CD4-positive, alpha-beta T cell (primary cell): ENCODE results near the gene CT45A10. TPM values are rescaled to one million over a fixed set of nuclear protein-coding genes. Genes with fewer than 3 reads are reported as not detected.
A peak's percentile ranks its signal among the peaks of the same experiment; 100 is the strongest.

Experiments
- ATAC-seq: fragments of 200-7000 bp; cut with Tn5 transposase; one replicate; pipeline ENCODE4 v1.10.0; 2022; ENCODE audit warnings: mild to moderate bottlenecking; ENCODE audit not compliant: poor library complexity
- CTCF ChIA-PET: fragments of 350-600 bp; sonication (Branson Sonifier 250); formaldehyde crosslinking; loops from one replicate; lab custom pipeline; 2021; ENCODE audit warnings: antibody characterized with exemption, inconsistent platforms; lab: Charles Lee
- POLR2A ChIA-PET: fragments of 350-600 bp; sonication (Branson Sonifier 250); formaldehyde crosslinking; loops from one replicate; lab custom pipeline; 2021; ENCODE audit warnings: antibody characterized with exemption, inconsistent platforms; lab: Charles Lee
- DNase-seq, 14 experiments: peaks; one replicate each; pipeline ENCODE4 v3.0.0-alpha.2; 2013 to 2020; ENCODE audit warnings: mixed read lengths in 2 of 14
- H3K27ac ChIP-seq, 2 donors: one replicate each; pipeline versions ENCODE4 v1.5.1 to v1.7.0; 2013; ENCODE audit warnings: low read length in 2 of 2, low read depth in 1 of 2, mild to moderate bottlenecking in 1 of 2
- H3K27me3 ChIP-seq, 2 experiments: 1 replicate in 1 of 2; 2 replicates in 1 of 2; pipeline versions ENCODE4 v1.6.1 to v1.7.0; 2013; ENCODE audit warnings: low read length in 2 of 2, control low read depth in 1 of 2, mild to moderate bottlenecking in 1 of 2, moderate library complexity in 1 of 2; ENCODE audit not compliant: insufficient read depth in 2 of 2, control insufficient read depth in 1 of 2
- H3K36me3 ChIP-seq: one replicate; pipeline ENCODE4 v1.6.1; 2013; ENCODE audit warnings: low read length, control low read depth; ENCODE audit not compliant: insufficient read depth
- H3K4me1 ChIP-seq: one replicate; pipeline ENCODE4 v1.6.1; 2013; ENCODE audit warnings: low read length, control low read depth; ENCODE audit not compliant: insufficient read depth
- H3K4me3 ChIP-seq: one replicate; pipeline ENCODE4 v1.5.1; 2013; ENCODE audit warnings: mild to moderate bottlenecking, low read length, moderate library complexity
- H3K9me3 ChIP-seq, 2 experiments: 1 replicate in 1 of 2; 2 replicates in 1 of 2; pipeline versions ENCODE4 v1.6.1 to v1.7.0; 2013; ENCODE audit warnings: low read length in 2 of 2, mild to moderate bottlenecking in 2 of 2, control low read depth in 1 of 2, moderate library complexity in 1 of 2; ENCODE audit not compliant: control insufficient read depth in 1 of 2, insufficient read depth in 1 of 2
- H3K27ac Mint-ChIP-seq: one replicate; pipeline ENCODE4 v1.8.0; 2020; ENCODE audit warnings: mixed read lengths
- H3K27me3 Mint-ChIP-seq: one replicate; pipeline ENCODE4 v1.8.0; 2021; ENCODE audit warnings: mixed read lengths
- H3K36me3 Mint-ChIP-seq: one replicate; pipeline ENCODE4 v1.8.0; 2021; ENCODE audit warnings: low read depth, mixed read lengths
- H3K4me1 Mint-ChIP-seq: one replicate; pipeline ENCODE4 v1.8.0; 2021; ENCODE audit warnings: low read depth, mixed read lengths
- H3K4me3 Mint-ChIP-seq: one replicate; pipeline ENCODE4 v1.8.0; 2020; ENCODE audit warnings: mild to moderate bottlenecking, mixed read lengths
- H3K9me3 Mint-ChIP-seq: one replicate; pipeline ENCODE4 v1.8.0; 2020; ENCODE audit warnings: mixed read lengths
- intact Hi-C, 2 experiments: fragments of 100-400 bp; cut with DNase I in 1 of 2; cut with micrococcal nuclease in 1 of 2; formaldehyde crosslinking; loops; one replicate each; pipeline versions ENCODE4 v1.15.1 to v1.9.0; 2023 to 2025; cut with DNase I, micrococcal nuclease
- polyA plus RNA-seq, 2 donors: library from polyadenylated mRNA; unstranded; fragments of 120-200 nt; gene quantifications; one replicate each; pipeline ENCODE4 v1.2.1, GENCODE V29; 2013
- total RNA-seq, 174 experiments: library from RNA in 2 of 174; stranded (reverse) in 2 of 174; gene quantifications; one replicate each; pipeline ENCODE4 v1.2.3 and lab custom pipeline; 2021 to 2026
- TF ChIP-seq, protein P1 (sequence below): fragments of 200-600 bp; IDR thresholded peaks from one replicate; pipeline ENCODE4 v1.8.0; 2022; ENCODE audit warnings: antibody characterized with exemption, mild to moderate bottlenecking

Gene CT45A10, protein sequence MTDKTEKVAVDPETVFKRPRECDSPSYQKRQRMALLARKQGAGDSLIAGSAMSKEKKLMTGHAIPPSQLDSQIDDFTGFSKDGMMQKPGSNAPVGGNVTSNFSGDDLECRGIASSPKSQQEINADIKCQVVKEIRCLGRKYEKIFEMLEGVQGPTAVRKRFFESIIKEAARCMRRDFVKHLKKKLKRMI
- total RNA-seq (not detected), total RNA-seq (lab: John Stamatoyannopoulos, UW) (0 to 0.12 (median 0) reads per million in 172 experiments)
- not detected for polyA plus RNA-seq (2013, experiment 1 of 2)
- not detected for polyA plus RNA-seq (2013, experiment 2 of 2)

DNA sequence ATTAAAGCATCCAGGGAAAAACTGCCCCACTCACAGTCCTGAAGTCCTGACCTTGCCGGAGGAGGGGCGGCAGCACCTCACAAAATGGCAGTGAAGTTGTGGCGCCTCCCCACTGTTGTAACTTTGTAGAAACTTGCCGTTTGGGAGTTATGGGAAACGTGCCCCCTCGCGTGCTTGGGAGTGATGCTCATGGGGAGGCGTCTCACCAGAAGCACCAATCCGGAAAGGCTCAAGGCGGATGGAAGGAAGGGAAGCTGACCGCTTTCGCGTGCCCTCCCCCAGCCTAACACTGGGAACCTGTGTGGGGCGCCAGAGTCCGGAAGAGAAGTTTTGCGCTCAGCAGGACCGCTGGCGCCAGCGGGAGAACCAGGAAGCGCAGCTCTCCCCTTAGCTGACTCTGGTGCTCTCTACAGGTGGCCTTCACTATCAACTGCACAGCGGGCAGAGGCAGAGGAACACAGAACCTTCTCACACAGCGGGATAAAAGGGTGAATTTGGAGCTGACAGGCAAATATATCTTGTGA, at the start of gene CT45A10, which contains the start of gene SAGE1:
CT45A10 (minus strand) TSS at position 151 of the 524 bp plus-strand sequence. CDS start 8,100 bp downstream, outside the sequence.
SAGE1 (plus strand) TSS at position 423 of the 524 bp plus-strand sequence. CDS start 2,527 bp downstream, outside the sequence.
- peaks cover 0 to 12% of the 10 kb centered on the region in 2 experiments for H3K9me3 ChIP-seq
- no peak for DNase-seq
- CTCF ChIA-PET, result no interaction called here
- TF ChIP-seq, protein P1, sequence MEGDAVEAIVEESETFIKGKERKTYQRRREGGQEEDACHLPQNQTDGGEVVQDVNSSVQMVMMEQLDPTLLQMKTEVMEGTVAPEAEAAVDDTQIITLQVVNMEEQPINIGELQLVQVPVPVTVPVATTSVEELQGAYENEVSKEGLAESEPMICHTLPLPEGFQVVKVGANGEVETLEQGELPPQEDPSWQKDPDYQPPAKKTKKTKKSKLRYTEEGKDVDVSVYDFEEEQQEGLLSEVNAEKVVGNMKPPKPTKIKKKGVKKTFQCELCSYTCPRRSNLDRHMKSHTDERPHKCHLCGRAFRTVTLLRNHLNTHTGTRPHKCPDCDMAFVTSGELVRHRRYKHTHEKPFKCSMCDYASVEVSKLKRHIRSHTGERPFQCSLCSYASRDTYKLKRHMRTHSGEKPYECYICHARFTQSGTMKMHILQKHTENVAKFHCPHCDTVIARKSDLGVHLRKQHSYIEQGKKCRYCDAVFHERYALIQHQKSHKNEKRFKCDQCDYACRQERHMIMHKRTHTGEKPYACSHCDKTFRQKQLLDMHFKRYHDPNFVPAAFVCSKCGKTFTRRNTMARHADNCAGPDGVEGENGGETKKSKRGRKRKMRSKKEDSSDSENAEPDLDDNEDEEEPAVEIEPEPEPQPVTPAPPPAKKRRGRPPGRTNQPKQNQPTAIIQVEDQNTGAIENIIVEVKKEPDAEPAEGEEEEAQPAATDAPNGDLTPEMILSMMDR, result no peak
- no peaks in the 10 kb centered on the region for H3K4me1 ChIP-seq
- no peak within 1 kb of the TSS for H3K4me3 ChIP-seq
- H3K27ac Mint-ChIP-seq, result no peak within 1 kb of the TSS
- POLR2A ChIA-PET, result no interaction called here
- H3K27ac ChIP-seq, result no peak within 1 kb of the TSS
- no peaks in the 10 kb centered on the region for H3K4me1 Mint-ChIP-seq
- no peak for ATAC-seq
- no peak within 1 kb of the TSS for H3K4me3 Mint-ChIP-seq
- no peaks in the 10 kb centered on the region for H3K27me3 Mint-ChIP-seq
- H3K36me3 Mint-ChIP-seq, result no peaks in the 10 kb centered on the region
- no peaks in the 10 kb centered on the region for H3K36me3 ChIP-seq
- no peaks in the 10 kb centered on the region for H3K9me3 Mint-ChIP-seq
- intact Hi-C loops, result no loop called here
- H3K27me3 ChIP-seq, result peaks cover 0 to 7% of the 10 kb centered on the region in 2 experiments

DNA sequence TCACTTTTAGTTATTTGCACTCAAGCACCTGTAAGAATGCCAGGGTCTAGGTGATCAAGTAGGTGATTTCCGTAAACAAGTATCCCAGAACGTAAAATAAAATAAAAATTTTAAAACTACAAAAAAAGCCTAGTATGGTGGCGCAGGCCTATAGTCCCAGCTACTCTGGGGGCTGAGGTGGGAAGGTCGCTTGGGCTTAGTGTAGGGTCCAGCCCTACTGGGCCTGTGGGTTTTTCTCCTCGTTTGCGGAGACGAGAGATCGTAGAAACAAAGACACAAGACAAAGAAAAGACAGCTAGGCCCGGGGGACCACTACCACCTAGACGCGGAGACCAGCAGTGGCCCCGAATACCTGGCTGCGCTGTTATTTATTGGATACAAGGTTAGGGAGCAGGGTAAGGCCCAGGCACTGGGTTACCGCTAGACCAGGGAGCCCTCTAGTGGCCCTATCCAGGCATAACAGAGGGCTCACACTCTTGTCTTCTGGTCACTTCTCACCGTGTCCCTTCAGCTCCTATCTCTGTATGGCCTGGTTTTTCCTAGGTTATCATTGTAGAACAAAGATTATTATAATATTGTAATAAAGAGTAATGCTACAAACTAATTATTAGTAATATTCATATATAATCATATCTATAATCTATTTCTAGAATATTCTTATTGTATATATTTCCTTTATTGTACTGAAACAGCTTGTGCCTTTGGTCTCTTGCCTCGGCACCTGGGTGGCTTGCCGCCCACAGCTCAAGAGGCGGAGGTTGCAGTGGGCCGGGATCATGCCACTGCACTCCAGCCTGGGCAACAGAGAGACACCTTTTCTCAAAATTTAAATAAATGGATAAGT, 38.6 kb upstream of the CT45A10 start:
- H3K4me1 ChIP-seq, result no peaks in the 10 kb centered on the region
- intact Hi-C loops, result loop anchor here (5.0 kb wide), 1 partner anchor 450 kb away; no protein-coding TSS in a partner anchor
- no peaks in the 10 kb centered on the region for H3K9me3 ChIP-seq
- H3K27ac Mint-ChIP-seq, result no peak overlapping the region
- ATAC-seq, result no peak
- no peaks in the 10 kb centered on the region for H3K27me3 Mint-ChIP-seq
- H3K4me3 Mint-ChIP-seq, result no peak overlapping the region
- CTCF ChIA-PET, result no interaction called here
- H3K4me1 Mint-ChIP-seq, result no peaks in the 10 kb centered on the region
- no peak overlapping the region for H3K27ac ChIP-seq
- TF ChIP-seq, protein P1, result peak; percentile 63
- POLR2A ChIA-PET, result no interaction called here
- H3K9me3 Mint-ChIP-seq, result no peaks in the 10 kb centered on the region
- H3K36me3 ChIP-seq, result no peaks in the 10 kb centered on the region
- peak in 13 of 14 experiments; percentile 2 to 56 (median 20) for DNase-seq
- no peaks in the 10 kb centered on the region for H3K36me3 Mint-ChIP-seq
- no peaks in the 10 kb centered on the region for H3K27me3 ChIP-seq
- no peak overlapping the region for H3K4me3 ChIP-seq

DNA sequence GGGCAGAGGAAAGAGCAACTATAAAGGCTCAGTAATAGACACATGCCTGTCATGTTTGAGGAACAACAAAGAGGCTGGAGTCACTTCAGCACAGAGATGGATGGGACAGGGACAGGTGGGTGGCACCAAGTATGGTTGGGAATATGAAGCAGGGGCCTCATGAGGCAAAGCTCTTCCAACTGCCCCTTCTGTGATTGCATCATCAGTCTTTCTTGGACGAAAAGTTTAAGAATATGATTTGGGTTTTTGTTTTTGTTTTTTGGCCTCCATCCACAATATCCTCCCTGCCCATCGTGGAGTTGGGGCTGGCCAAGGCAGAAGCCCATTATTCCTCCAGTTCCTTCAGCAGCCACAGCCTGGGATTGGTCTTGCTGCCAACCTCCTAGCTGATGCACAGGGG, 34.7 kb upstream of the CT45A10 start:
- ChIA-PET CTCF (no interaction called here), POLR2A (no interaction called here)
- H3K9me3 Mint-ChIP-seq, result no peaks in the 10 kb centered on the region
- no peak for DNase-seq
- no peaks in the 10 kb centered on the region for H3K4me1 ChIP-seq
- H3K4me3 Mint-ChIP-seq, result no peak overlapping the region
- ATAC-seq, result no peak
- no peak overlapping the region for H3K4me3 ChIP-seq
- H3K9me3 ChIP-seq, result no peaks in the 10 kb centered on the region
- no peaks in the 10 kb centered on the region for H3K36me3 Mint-ChIP-seq
- H3K27ac Mint-ChIP-seq, result no peak overlapping the region
- no peak overlapping the region for H3K27ac ChIP-seq
- intact Hi-C loops, result no loop called here
- no peaks in the 10 kb centered on the region for H3K4me1 Mint-ChIP-seq
- H3K36me3 ChIP-seq, result no peaks in the 10 kb centered on the region
- no peaks in the 10 kb centered on the region for H3K27me3 Mint-ChIP-seq
- TF ChIP-seq, protein P1, result no peak
- H3K27me3 ChIP-seq, result no peaks in the 10 kb centered on the region
